GM21447 (cell line): ENCODE measurements around the gene PLAGL2.
"Not testable (repeated sequence)": the region's sequence is repeated elsewhere in the genome, so short reads cannot be mapped to it uniquely, and the experiment has no call there.

Experiments
- ATAC-seq: cut with Tn5 transposase; IDR thresholded peaks from one replicate; pipeline ENCODE4 v1.9.1; 2021; ENCODE audit not compliant: unreplicated experiment

PLAGL2 gene

GRCh38 chr20:32207626-32208498 lies at the start of gene PLAGL2, which contains the start of gene POFUT1:
Gene PLAGL2, minus strand, starts transcription at chr20:32207743. Its CDS starts 5,565 bp downstream, at chr20:32202178.
Gene POFUT1, plus strand, starts transcription at chr20:32207880. Its CDS starts 62 bp downstream, at chr20:32207942.
- ATAC-seq = peak; percentile 85

GRCh38 chr20:32252189-32252588 lies 44.6 kb upstream of the PLAGL2 start:
- ATAC-seq = no peak

DNA sequence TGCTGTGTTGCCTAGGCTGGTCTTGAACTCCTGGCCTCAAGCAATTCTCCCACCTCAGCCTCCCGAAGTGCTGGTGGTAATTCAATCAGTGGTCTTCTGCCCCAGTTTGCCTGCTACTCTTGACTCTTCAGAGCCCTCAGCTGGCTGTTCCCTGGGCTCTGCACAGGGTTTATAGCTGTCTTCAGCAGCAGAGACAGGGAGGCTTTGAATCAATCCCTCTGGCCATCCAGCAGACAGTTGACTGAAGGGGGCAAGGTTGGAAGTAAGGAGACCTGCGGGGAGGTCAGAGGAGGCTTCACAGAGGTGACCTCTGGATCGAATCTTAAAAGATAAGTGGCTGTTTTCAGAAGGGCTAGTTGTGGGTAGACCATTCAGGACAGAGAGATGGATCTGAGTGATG lies 43.9 kb upstream of the PLAGL2 start:
- no peak for ATAC-seq

GRCh38 chr20:32249030-32249738 lies 41.6 kb upstream of the PLAGL2 start:
- ATAC-seq = no peak

DNA sequence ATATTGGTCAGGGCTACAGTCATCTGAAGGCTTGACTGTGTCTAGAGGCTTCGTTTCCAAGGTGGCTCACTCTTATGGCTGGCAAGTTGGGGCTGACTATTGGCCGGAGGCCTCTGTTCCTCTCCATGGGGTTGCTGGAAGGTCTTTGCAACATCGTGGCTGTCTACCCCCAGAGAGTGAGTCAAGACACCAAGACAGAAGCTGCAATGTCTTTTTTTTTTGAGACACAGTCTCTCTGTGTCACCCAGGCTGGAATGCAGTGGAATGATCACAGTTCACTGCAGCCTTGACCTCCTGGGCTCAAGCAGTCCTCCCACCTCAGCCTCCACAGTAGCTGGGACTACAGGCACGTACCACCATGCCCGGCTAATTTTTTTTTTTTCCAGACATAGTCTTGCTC lies 40.5 kb upstream of the PLAGL2 start:
- ATAC-seq = no peak

GRCh38 chr20:32246208-32246607 lies 38.7 kb upstream of the PLAGL2 start:
- ATAC-seq = not testable (repeated sequence)

DNA sequence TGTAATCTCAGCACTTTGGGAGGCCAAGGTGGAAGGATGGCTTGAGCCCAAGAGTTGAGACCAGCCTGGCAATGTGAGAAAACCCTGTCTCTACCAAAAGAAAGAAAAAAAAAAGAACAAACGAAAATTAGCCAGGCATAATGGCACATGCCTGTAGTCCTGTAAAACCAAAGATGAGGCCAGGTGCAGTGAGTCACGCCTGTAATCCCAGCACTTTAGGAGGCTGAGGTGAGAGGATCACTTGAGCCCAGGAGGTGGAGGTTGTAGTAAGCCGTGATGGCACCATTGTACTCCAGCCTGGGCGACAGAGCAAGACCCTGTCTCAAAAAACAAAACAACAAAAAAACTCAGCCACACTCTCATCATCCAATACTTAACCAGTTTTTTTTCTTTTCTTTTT lies 37.4 kb upstream of the PLAGL2 start:
- no peak for ATAC-seq

- no peak for ATAC-seq
Measured at GRCh38 chr20:32244150-32244823, 36.7 kb upstream of the PLAGL2 start.

DNA sequence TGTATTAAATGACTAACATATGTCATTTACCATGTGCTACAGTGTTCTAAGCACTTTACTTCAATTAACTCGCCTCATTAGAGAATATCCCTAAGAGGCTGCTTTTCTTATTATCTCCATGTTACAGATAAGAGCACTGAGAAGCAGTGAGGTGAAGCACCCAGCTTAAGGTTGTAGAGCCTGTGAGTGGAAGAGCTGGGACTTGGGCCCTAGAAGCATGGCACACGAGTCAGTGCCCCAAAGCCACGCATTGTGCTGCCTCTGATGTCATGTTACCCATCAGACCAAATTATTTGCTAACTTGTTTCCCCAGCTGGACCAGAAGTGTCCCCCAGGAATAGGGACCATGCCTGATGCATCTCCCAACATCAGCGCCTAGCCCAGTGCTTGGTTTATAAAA lies 34.3 kb upstream of the PLAGL2 start:
- no peak for ATAC-seq

DNA sequence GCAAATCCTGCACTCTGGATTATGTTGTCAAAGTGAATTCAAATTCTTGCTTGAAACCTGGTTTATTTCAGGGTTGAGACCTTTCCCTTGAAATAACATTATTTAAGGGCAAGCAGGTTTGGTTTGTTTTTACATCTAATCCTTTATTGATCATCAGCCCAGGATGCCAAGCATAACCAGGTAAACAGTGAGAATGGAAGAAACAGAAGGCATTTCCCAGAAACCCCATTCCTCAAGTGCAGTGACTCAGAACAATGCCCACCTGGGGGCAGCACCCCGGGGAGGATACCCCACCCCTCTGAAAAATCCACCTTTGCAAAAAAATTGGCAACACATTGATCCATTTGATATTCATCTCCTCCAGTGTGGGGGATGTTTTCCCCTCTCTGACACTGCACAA lies 32.7 kb upstream of the PLAGL2 start:
- no peak for ATAC-seq

GRCh38 chr20:32238483-32239425 lies 31.2 kb upstream of the PLAGL2 start:
- ATAC-seq = no peak

DNA sequence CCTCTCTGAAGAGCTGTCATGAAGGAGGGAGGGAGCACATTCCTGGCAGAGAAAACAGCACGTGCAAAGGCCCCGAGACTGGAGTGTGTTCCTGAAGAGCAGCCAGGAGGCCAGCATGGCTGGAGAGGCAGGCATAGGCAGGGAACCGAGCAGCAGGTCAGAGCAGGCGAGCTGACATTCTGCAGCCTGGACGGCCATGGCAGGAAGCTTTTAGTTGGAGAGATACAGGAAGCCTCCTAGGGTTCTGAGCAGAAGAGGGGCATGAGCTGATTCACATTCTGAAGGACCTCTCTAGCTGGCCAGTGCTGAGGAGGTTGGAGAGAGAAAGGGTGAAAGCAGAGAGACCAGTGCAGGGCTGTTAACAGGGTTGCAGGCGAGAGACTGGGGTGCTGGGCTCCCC lies 29.9 kb upstream of the PLAGL2 start:
- no peak for ATAC-seq

DNA sequence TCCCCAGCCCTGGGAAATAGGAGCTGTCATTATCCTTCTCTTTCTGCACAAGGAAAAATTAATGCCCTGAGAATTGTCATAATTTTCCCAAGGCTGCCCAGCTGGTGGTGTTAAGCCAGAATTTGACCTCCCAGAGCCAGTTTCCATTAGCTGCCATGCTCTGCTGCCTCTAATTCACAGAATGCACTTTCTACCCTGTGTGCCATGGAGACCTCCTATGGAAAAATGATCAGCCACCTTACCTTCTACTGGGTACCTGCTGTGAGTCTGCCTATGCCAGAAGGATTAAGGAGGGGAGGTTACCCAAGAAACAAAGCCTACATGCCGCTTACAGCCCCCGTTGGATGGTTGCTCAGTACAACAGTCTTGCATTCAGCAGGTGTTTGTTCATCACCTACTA lies 29.3 kb upstream of the PLAGL2 start:
- ATAC-seq = no peak

- ATAC-seq = no peak
Measured at GRCh38 chr20:32236048-32236533, 28.5 kb upstream of the PLAGL2 start.

DNA sequence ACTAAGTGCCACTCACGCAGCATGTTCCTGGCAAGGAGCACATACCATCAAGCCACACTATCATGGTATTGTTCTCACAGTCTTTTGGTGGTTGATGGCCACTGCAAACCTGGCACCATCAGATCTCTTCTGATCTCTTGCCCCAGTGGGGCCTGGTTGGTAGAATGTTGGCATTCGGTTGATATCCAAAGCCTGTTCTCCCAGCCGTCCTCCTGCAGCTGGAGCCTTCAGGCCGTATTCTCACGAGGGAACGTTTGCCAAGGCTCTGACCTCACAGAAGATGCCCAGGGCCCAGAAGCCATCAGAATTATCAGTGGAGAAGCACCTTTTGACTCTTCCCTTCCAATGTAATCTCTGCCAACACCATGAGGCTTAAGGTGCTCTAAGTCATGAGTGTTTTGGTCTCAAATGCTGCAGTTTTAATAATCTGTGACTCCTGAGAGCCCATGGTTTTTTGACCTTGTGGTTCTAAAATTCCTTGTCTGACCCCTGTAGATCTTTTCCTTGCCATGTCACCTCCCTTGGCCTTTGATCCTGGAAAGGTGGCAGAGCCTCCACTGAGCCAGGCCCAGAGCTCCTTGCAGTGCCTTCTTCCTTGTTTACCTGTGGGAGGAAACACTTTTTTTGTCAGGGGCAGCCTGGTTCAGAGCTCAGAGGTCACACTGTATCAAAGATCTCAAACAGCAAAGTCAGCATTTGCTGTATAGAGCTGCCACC lies 27.9 kb upstream of the PLAGL2 start:
- ATAC-seq = no peak

GRCh38 chr20:32234135-32234808 lies 26.7 kb upstream of the PLAGL2 start:
- ATAC-seq = no peak

DNA sequence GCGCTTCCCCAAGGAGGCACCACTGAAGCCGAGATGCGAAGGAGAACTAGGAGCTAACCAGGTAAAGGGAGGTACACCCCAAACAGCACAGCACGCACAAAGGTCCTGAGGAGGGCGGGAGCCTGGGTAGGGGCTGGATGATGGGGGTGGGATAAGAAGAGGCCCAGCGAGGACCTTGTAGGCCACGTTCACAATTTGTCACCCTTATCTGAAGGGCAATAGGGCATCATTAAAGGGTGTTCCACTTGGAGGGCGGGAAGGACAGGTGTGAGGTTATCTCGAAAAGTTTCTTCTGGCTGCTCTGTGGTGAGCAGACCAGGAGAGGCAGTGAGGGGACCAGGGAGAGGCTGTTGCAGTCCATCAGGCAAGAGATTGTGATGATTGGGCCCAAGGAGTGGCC lies 25.7 kb upstream of the PLAGL2 start:
- ATAC-seq = no peak

GRCh38 chr20:32232326-32232886 lies 24.9 kb upstream of the PLAGL2 start:
- ATAC-seq = no peak

- ATAC-seq = no peak
Measured at GRCh38 chr20:32231847-32232246, 24.3 kb upstream of the PLAGL2 start.
